ENCODE measurements around the gene BPTF.
"Not testable (repeated sequence)": the region's sequence is repeated elsewhere in the genome, so short reads cannot be mapped to it uniquely, and the experiment has no call there.

The BPTF gene

DNA sequence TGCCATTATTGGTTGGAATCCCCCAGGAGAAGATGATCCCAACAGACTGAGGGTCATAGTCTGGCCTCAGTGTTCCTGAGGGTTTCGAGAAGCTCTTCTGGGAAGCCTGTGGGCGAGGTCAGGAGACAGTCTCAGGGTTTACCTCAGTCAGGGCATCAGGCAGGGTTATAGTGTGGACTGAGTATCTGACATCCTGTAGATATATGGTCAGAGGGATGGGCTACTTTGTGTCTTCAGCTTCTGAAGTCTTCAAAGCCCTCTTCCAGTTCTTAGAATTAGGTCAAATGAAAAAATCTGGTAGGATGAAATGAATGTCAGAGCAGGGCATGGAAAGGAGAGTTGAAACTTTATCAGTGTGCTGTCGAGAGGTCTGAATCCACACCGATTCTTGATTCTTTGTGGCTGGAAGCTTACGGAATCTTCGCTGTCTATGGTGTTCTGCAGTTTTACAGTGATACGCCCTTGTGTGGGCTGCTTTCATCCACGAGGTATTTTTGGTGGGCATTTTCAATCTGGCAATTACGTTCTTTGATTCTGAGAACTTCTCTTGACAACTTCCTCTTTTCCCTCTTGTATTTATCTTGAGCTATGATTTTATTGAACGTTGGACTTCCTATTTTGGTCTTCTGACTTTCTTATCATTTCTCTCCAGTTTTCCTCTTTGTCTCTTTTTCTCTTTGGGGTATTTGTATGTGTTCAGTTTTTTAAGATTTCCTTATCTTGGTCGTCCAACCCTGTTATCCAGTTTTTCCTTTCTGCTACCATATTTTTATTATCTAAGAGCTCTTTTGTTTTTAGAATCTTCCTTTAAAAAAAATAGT, 30.4 kb downstream of the BPTF start:
- no peaks in the 10 kb centered on the region for H3K4me1 ChIP-seq (ENCODE audit: control insufficient read depth, low read depth, low read length)

DNA sequence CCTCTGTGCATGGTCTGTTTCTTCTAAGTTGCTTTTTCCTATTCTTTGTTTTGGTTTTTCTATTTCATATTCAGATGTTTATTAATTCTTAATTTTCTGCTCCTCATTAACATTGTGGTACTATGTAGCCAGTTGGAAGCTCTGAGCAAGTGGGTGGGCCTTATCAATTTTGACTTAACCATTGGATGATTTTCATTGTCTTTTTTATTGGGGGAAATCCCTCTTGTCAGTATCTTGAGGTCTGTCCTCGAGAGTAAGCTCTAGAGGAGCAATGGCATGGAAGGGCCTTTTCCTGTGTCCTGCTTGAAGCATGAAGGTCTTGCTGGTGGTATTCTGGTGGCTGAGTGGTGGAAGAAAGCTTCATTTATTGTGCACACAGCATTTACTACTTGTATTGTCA, 31.1 kb downstream of the BPTF start:
- DNase-seq; H3K18ac ChIP-seq (ENCODE audit: low read length); H3K4me1 ChIP-seq (ENCODE audit: control insufficient read depth, low read depth, low read length); H2BK15ac ChIP-seq (replicated peaks; ENCODE audit: low read depth); H2BK120ac ChIP-seq (ENCODE audit: low read depth, low read length); H3K56ac ChIP-seq (ENCODE audit: low read length); H2AK5ac ChIP-seq (ENCODE audit: low read length); H3K4ac ChIP-seq (ENCODE audit: low read depth, low read length); H3K23ac ChIP-seq (ENCODE audit: low read length); H3K9ac ChIP-seq (ENCODE audit: low read length); H2BK5ac ChIP-seq (ENCODE audit: low read length); H3K36me3 ChIP-seq (ENCODE audit: control insufficient read depth, insufficient read depth, low read length); H3K27ac ChIP-seq (ENCODE audit: low read depth, low read length); H4K8ac ChIP-seq (ENCODE audit: low read depth, low read length); H3K4me2 ChIP-seq (ENCODE audit: low read length); H4K5ac ChIP-seq (ENCODE audit: low read length); H3K79me1 ChIP-seq (ENCODE audit: low read length); H3K4me3 ChIP-seq (ENCODE audit: low read length); H3K27me3 ChIP-seq (ENCODE audit: insufficient read depth, low read length, poor library complexity): not testable (repeated sequence)
- peaks cover 49% of the 10 kb centered on the region for H3K79me2 ChIP-seq (ENCODE audit: control insufficient read depth, insufficient read depth, low read length)
- no CpG with 5 or more reads among the region's 1 CpG for WGBS (ENCODE audit: extremely low coverage, insufficient coverage, low lambda C conversion rate)

More for the DNA sequence above, 30.4 kb downstream of the BPTF start:
- Histone ChIP-seq H3K4me3 (ENCODE audit: low read length) (no peak overlapping the region), H3K27ac (ENCODE audit: low read depth, low read length) (no peak overlapping the region), H3K36me3 (ENCODE audit: control insufficient read depth, insufficient read depth, low read length) (no peaks in the 10 kb centered on the region), H3K79me1 (ENCODE audit: low read length) (peaks cover 10% of the 10 kb centered on the region), H2BK120ac (ENCODE audit: low read depth, low read length) (no peak overlapping the region), H4K8ac (ENCODE audit: low read depth, low read length) (no peak overlapping the region), H2AK5ac (ENCODE audit: low read length) (no peak overlapping the region), H3K56ac (ENCODE audit: low read length) (no peak overlapping the region), H3K79me2 (ENCODE audit: control insufficient read depth, insufficient read depth, low read length) (peaks cover 49% of the 10 kb centered on the region), H2BK5ac (ENCODE audit: low read length) (no peak overlapping the region), H3K27me3 (ENCODE audit: insufficient read depth, low read length, poor library complexity) (no peaks in the 10 kb centered on the region), H3K23ac (ENCODE audit: low read length) (no peak overlapping the region), H4K5ac (ENCODE audit: low read length) (no peak overlapping the region), H3K4me2 (ENCODE audit: low read length) (no peak overlapping the region), H3K9ac (ENCODE audit: low read length) (no peak overlapping the region), H3K4ac (ENCODE audit: low read depth, low read length) (no peak overlapping the region), H2BK15ac (replicated peaks; ENCODE audit: low read depth) (no peak overlapping the region), H3K18ac (ENCODE audit: low read length) (no peak overlapping the region)
- DNase-seq: no peak
- no CpG with 5 or more reads among the region's 11 CpGs for WGBS (ENCODE audit: extremely low coverage, insufficient coverage, low lambda C conversion rate)

- Histone ChIP-seq H3K27me3 (ENCODE audit: insufficient read depth, low read length, poor library complexity) (no peaks in the 10 kb centered on the region), H3K4me1 (ENCODE audit: control insufficient read depth, low read depth, low read length) (no peaks in the 10 kb centered on the region), H4K5ac (ENCODE audit: low read length) (no peak overlapping the region), H3K79me1 (ENCODE audit: low read length) (peaks cover 8% of the 10 kb centered on the region), H3K18ac (ENCODE audit: low read length) (no peak overlapping the region), H2AK5ac (ENCODE audit: low read length) (no peak overlapping the region), H2BK5ac (ENCODE audit: low read length) (no peak overlapping the region), H3K79me2 (ENCODE audit: control insufficient read depth, insufficient read depth, low read length) (peaks cover 45% of the 10 kb centered on the region), H3K23ac (ENCODE audit: low read length) (no peak overlapping the region), H3K27ac (ENCODE audit: low read depth, low read length) (no peak overlapping the region), H3K9ac (ENCODE audit: low read length) (no peak overlapping the region), H3K4ac (ENCODE audit: low read depth, low read length) (no peak overlapping the region), H2BK15ac (replicated peaks; ENCODE audit: low read depth) (no peak overlapping the region), H2BK120ac (ENCODE audit: low read depth, low read length) (no peak overlapping the region), H3K56ac (ENCODE audit: low read length) (no peak overlapping the region), H3K4me2 (ENCODE audit: low read length) (no peak overlapping the region), H3K36me3 (ENCODE audit: control insufficient read depth, insufficient read depth, low read length) (no peaks in the 10 kb centered on the region), H4K8ac (ENCODE audit: low read depth, low read length) (no peak overlapping the region), H3K4me3 (ENCODE audit: low read length) (no peak overlapping the region)
- peak; percentile 18 for DNase-seq
- WGBS (ENCODE audit: extremely low coverage, insufficient coverage, low lambda C conversion rate): no CpG with 5 or more reads among the region's 1 CpG
Observed at GRCh38 chr17:67862614-67863217, 37.4 kb downstream of the BPTF start.

- Histone ChIP-seq H2BK15ac (replicated peaks; ENCODE audit: low read depth) (no peak overlapping the region), H3K9ac (ENCODE audit: low read length) (no peak overlapping the region), H3K56ac (ENCODE audit: low read length) (no peak overlapping the region), H3K27ac (ENCODE audit: low read depth, low read length) (no peak overlapping the region), H2BK120ac (ENCODE audit: low read depth, low read length) (no peak overlapping the region), H3K18ac (ENCODE audit: low read length) (no peak overlapping the region), H4K8ac (ENCODE audit: low read depth, low read length) (no peak overlapping the region), H3K23ac (ENCODE audit: low read length) (no peak overlapping the region), H3K4me2 (ENCODE audit: low read length) (no peak overlapping the region), H3K79me1 (ENCODE audit: low read length) (peaks cover 8% of the 10 kb centered on the region), H3K27me3 (ENCODE audit: insufficient read depth, low read length, poor library complexity) (no peaks in the 10 kb centered on the region), H3K4me3 (ENCODE audit: low read length) (no peak overlapping the region), H2AK5ac (ENCODE audit: low read length) (no peak overlapping the region), H3K79me2 (ENCODE audit: control insufficient read depth, insufficient read depth, low read length) (peaks cover 46% of the 10 kb centered on the region), H2BK5ac (ENCODE audit: low read length) (no peak overlapping the region), H3K36me3 (ENCODE audit: control insufficient read depth, insufficient read depth, low read length) (no peaks in the 10 kb centered on the region), H3K4me1 (ENCODE audit: control insufficient read depth, low read depth, low read length) (no peaks in the 10 kb centered on the region), H3K4ac (ENCODE audit: low read depth, low read length) (no peak overlapping the region), H4K5ac (ENCODE audit: low read length) (no peak overlapping the region)
- no CpG with 5 or more reads among the region's 1 CpG for WGBS (ENCODE audit: extremely low coverage, insufficient coverage, low lambda C conversion rate)
- DNase-seq: no peak
Observed at GRCh38 chr17:67863624-67864247, 38.4 kb downstream of the BPTF start.

- H3K9ac ChIP-seq (ENCODE audit: low read length): no peak overlapping the region
- H2BK120ac ChIP-seq (ENCODE audit: low read depth, low read length): no peak overlapping the region
- no peaks in the 10 kb centered on the region for H3K4me1 ChIP-seq (ENCODE audit: control insufficient read depth, low read depth, low read length)
- no peak overlapping the region for H4K5ac ChIP-seq (ENCODE audit: low read length)
- H4K8ac ChIP-seq (ENCODE audit: low read depth, low read length): no peak overlapping the region
- DNase-seq: no peak
- no peak overlapping the region for H3K18ac ChIP-seq (ENCODE audit: low read length)
- H3K36me3 ChIP-seq (ENCODE audit: control insufficient read depth, insufficient read depth, low read length): no peaks in the 10 kb centered on the region
- H3K79me2 ChIP-seq (ENCODE audit: control insufficient read depth, insufficient read depth, low read length): peaks cover 43% of the 10 kb centered on the region
- peaks cover 8% of the 10 kb centered on the region for H3K79me1 ChIP-seq (ENCODE audit: low read length)
- H3K27me3 ChIP-seq (ENCODE audit: insufficient read depth, low read length, poor library complexity): no peaks in the 10 kb centered on the region
- no peak overlapping the region for H3K4ac ChIP-seq (ENCODE audit: low read depth, low read length)
- H3K23ac ChIP-seq (ENCODE audit: low read length): no peak overlapping the region
- H3K27ac ChIP-seq (ENCODE audit: low read depth, low read length): no peak overlapping the region
- WGBS (ENCODE audit: extremely low coverage, insufficient coverage, low lambda C conversion rate): no CpG with 5 or more reads among the region's 1 CpG
- H2AK5ac ChIP-seq (ENCODE audit: low read length): no peak overlapping the region
- no peak overlapping the region for H3K4me2 ChIP-seq (ENCODE audit: low read length)
- no peak overlapping the region for H3K56ac ChIP-seq (ENCODE audit: low read length)
- no peak overlapping the region for H2BK15ac ChIP-seq (replicated peaks; ENCODE audit: low read depth)
- no peak overlapping the region for H2BK5ac ChIP-seq (ENCODE audit: low read length)
- H3K4me3 ChIP-seq (ENCODE audit: low read length): no peak overlapping the region
Observed at GRCh38 chr17:67865438-67865837, 40.1 kb downstream of the BPTF start.
